Mucosa of gallbladder (tissue), 1 donor: ENCODE results near the gene BLVRA. TPM values are rescaled to one million over a fixed set of nuclear protein-coding genes. Genes with fewer than 3 reads are reported as not detected.
"Not testable (repeated sequence)": the region's sequence is repeated elsewhere in the genome, so short reads cannot be mapped to it uniquely, and the experiment has no call there.

Source experiments
- DNase-seq: peaks from one replicate; pipeline ENCODE4 v3.0.0-alpha.2; 2020; ENCODE audit warnings: low spot score
- total RNA-seq: library from RNA; stranded (reverse); gene quantifications from one replicate; pipeline ENCODE4 v1.2.1, GENCODE V29; 2021
- donor health status: DM: no; HTN: no; CAD: no.

BLVRA gene
- total RNA-seq, 1 donor from 2014 or later, result 43.2 TPM

DNA sequence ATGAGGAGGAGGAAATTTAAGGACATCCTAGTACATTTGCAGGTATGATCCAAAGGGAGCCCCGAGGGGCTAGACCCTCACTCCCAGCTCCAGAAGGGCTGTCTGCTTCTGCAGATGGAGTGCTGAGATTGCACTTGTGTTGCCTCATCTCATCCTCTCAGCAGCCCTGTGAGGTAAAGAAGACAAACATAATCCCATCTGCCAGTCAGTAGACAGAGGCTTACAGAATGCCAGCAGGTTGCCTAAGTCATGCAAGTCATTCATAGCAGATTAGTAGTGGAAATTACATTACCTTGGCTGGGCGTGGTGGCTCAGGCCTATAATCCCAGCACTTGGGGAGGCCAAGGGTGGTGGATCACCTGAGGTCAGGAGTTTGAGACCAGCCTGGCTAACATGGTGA, 45.4 kb downstream of the BLVRA start:
- no peak for DNase-seq

- no peak for DNase-seq
Observed at GRCh38 chr7:43808410-43808809, 49.9 kb downstream of the BLVRA start.

DNA sequence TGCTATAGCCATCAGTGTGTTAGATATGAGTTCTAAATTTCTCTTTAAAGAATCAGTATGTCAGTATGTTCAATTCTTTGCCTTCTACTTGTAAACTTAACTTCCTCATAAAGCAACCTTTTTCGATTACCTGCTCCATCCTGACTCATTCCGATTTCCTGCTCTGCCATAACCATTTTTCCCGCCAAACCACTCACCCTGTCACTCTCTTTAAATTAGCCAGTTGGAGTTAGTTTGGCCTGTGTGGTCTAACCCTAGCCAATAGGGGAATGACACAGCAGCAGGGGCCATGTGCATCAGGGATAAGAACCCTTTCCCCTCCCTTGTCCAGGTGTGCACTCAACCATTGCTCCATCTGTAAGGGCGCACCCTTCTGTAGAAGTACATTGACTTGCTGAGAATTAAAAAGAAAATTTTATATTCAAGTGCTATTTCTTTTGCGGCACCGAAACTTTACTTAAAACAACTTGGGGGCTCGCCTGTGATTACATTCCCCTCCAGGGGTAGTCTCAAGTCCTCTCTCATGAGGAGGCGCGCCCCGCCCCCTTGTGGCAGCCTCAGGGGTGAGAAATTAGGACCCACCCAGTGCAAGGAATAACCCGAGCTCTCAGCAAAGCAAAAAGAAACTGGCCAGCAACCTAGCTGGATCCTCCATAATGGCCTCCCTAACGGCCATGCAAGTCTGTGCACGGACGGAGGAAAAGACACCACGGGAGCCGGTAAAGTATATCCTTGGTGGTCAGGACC, 51.9 kb downstream of the BLVRA start:
- DNase-seq, result peak; percentile 23

GRCh38 chr7:43815373-43815772, 56.9 kb downstream of the BLVRA start:
- no peak for DNase-seq

- DNase-seq, result not testable (repeated sequence)
Observed at GRCh38 chr7:43816046-43816797, 57.7 kb downstream of the BLVRA start.

DNA sequence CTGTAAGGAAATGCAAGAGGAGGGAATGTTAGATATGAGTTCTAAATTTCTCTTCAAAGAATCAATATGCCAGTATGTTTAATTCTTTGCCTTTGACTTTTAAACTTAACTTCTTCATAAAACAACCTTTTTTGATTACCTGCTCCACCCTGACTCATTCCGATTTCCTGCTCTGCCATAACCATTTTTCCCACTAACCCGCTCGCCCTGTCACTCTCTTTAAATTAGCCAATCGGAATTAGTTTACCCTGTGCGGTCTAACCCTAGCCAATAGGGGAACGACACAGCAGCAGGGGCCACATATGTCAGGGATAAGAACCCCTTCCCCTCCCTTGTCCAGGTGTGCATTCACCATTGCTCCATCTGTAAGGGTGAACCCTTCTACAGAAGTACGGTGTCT, 64.9 kb downstream of the BLVRA start:
- DNase-seq, result not testable (repeated sequence)

GRCh38 chr7:43823941-43824340, 65.5 kb downstream of the BLVRA start:
- DNase-seq, result no peak

- not testable (repeated sequence) for DNase-seq
Observed at GRCh38 chr7:43824513-43824912, 66.0 kb downstream of the BLVRA start.

- no peak for DNase-seq
Observed at GRCh38 chr7:43824963-43825362, 66.5 kb downstream of the BLVRA start.

- DNase-seq, result no peak
Observed at GRCh38 chr7:43825391-43825808, 66.9 kb downstream of the BLVRA start.

DNA sequence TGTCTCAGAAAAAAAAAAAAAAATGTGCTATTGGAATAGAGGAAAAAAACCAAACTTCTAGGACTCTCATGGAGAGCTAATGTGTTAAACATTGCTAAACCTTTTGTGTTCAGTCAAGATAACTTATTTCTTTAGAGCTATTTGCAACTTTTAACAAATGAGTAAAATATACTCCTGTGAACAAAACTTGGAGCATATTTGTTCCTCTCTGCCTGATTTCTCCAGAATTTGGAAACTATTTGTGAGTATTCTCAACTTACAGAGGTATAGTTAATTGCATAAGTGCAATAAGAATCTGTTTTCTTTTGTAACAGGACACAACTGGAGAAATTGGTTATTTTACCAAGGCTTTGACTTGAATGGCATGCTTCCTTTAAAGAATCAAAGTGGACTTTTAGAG, 72.4 kb downstream of the BLVRA start:
- DNase-seq, result not testable (repeated sequence)

DNA sequence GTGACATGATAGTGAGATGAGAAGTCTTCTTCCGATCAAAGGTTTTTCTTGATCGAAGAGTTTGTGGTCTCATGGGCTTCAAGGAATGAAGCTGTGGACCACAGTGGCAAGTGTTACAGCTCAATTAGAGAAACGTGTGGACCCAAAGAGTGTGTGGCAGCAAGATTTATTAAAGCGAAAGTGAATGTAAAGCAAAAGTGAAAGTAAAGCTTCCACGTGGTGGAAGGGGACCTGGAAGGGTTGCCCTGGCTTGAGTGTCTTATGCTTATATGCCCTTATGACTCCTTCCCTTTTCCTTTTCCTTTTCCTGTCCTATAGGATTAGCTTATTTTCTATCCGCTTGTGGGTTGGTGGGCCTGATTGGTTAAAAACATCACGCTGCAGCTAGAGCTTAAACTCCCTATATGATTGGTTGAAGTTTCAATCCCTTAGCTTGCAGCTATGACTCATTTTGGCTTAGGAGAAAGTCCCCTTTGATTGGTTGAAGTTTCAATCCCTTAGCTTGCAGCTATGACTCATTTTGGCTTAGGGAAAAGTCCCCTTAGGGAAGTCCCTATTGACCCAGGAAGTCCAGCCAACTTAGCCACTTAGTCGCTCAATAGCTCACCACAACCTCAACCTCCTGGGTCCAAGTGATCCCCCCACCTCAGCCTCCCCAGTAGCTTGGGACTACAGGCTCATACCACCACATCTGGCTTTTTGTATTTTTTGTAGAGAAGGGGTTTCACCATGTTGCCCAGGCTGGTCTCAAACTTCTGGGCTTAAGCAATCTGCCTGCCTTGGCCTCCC, 76.2 kb downstream of the BLVRA start:
- DNase-seq, result no peak

GRCh38 chr7:43838201-43838658, 79.8 kb downstream of the BLVRA start:
- no peak for DNase-seq

GRCh38 chr7:43843296-43843695, 84.8 kb downstream of the BLVRA start:
- no peak for DNase-seq

GRCh38 chr7:43844257-43844656, 85.8 kb downstream of the BLVRA start:
- no peak for DNase-seq

DNA sequence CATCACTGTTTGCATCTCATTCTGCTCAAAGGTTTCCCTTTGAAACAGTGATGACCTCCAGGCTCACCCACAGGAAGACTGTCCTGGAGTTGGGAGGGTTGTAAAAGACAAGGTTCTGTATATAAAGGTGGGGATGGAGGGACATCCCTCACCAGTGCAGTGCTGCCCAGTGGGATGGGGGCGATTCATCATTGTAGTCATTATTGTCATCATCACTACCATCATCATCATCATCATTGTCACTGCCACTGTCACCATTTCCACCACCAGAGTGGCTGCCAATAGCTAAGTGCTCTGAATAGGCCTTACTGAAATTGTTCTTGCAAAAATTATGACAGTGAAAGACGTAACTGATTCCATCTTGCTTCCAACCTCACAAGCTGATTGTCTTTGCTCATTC, 86.2 kb downstream of the BLVRA start:
- no peak for DNase-seq

DNA sequence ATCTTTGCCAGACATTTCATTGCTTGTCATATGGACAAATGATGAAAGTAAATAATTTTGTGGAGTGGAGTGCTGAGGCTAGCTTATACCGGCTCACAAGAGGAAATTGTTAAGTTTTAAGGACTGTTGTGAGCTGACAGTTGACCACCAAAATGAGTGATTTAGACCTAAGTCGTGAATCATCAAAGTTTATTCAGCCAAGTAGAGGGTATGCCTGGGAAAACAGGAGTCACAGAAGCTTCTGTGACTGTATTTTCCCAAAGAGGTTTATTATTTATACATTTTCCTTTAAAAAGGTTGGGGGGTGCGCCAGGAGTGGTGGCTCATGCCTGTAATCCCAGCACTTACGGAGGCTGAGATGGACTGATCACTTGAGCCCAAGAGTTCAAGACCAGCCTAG, 89.0 kb downstream of the BLVRA start:
- DNase-seq, result no peak

GRCh38 chr7:43849047-43849446, 90.6 kb downstream of the BLVRA start:
- no peak for DNase-seq

- DNase-seq, result no peak
Observed at GRCh38 chr7:43850348-43851116, 92.1 kb downstream of the BLVRA start.

DNA sequence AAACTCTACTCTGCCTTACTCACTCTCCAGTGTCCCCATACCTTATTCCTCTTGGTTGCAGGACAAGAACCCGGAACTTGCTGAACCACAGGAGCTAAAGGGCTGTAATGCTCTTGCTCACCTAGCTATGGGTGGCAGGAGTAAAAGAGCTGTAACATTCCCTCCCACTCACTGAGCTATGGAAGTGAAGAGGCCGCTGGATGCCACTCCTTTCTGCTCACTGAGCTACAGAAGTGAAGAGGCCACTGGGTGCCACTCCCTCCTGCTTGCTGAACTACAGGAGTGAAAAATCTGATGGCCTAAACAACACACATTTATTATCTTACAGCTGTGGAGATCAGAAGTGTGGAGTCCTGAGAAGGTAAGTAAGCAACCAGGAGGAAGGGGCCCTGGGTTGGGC, 93.3 kb downstream of the BLVRA start:
- DNase-seq, result no peak

DNA sequence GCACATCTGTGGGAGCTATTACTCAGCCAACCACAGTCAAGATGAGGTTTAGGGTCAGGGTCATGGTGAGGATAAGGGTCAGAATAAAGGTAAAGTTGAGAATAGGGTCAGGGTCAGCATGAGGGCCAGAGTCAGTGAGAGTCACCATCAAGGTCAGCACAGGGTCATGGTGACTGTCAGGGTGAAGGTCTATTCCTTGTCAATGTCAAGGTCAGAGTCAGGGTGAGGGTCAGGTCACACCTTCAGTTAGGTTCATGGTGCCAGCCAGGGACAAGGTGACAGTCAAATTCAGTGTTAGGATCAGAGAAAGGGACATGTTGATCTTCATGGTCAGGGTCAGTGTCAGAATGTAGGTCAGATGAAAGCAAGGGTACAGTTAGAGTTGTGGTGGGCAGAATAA, 96.7 kb downstream of the BLVRA start:
- no peak for DNase-seq

DNA sequence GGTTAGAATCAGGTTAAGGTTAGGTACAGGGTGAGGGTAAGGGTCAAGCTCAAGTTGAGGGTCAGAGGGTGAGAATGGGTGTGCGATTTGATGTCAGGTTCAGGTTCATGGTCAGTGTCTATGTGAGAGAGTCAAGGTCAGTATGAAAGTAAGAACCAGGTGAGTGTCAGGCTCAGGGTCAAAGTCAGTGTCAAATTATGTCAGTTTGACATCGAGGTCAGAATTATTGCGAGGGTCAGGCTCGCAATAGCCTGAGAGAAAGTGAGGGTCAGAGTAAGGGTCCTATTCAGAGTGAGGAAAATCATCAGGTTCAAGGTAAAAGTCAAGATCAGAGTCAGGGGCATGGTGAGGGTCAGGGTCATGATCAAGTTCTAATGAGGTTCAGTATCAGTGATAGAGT, 97.8 kb downstream of the BLVRA start:
- no peak for DNase-seq
